ENCODE results near the gene PRRG2. TPM values are rescaled to one million over a fixed set of nuclear protein-coding genes. Genes with fewer than 3 reads are reported as not detected.

The PRRG2 gene
- total RNA-seq, 1 donor from 2014 or later = 10.1 TPM

DNA sequence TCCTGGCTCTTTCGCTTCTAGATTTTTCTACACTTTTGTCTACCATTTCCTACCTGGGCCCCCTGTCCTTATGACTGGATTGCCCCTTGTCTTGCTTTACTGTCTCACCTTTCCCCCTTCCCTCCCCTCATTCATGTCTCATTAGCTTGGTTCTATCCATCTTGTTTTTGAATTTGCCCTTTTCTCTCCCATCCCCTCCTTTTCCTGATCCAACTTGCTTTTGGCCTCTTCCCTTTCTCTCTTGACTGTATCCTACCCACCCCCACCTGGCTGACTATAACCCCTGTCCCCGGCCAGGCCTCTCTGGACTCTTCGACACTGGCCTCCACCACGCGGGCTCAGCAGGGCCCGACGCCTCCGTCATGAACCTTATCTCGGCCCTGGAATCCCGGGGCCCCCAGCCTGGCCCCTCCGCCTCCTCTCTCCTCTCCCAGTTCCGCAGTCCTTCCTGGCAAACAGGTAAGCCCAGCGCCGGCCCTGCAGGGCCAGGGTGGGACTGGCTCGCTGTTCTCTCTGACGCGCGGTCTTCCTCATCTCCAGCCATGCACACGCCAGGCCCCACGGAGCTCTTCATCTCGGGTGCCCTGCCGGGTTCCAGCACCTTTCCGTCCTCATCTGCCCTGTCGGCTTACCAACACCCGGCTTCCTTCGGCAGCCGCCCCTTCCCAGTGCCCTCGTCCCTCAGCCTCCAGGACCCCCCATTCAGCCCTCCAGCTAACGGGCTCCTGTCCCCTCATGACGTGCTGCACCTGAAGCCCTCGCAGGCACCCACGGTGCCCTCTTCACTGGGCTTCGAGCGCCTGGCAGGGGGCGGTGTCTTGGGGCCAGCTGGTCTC, 13.3 kb downstream of the PRRG2 start:
- TF ChIP-seq, protein P1, sequence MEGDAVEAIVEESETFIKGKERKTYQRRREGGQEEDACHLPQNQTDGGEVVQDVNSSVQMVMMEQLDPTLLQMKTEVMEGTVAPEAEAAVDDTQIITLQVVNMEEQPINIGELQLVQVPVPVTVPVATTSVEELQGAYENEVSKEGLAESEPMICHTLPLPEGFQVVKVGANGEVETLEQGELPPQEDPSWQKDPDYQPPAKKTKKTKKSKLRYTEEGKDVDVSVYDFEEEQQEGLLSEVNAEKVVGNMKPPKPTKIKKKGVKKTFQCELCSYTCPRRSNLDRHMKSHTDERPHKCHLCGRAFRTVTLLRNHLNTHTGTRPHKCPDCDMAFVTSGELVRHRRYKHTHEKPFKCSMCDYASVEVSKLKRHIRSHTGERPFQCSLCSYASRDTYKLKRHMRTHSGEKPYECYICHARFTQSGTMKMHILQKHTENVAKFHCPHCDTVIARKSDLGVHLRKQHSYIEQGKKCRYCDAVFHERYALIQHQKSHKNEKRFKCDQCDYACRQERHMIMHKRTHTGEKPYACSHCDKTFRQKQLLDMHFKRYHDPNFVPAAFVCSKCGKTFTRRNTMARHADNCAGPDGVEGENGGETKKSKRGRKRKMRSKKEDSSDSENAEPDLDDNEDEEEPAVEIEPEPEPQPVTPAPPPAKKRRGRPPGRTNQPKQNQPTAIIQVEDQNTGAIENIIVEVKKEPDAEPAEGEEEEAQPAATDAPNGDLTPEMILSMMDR (IDR thresholded peaks at IDR 0.05) = no peak
- H3K9me3 ChIP-seq = no peaks in the 10 kb centered on the region
- peaks cover 51% of the 10 kb centered on the region for H3K36me3 ChIP-seq
- no peak for ATAC-seq
- H3K27me3 ChIP-seq = no peaks in the 10 kb centered on the region
- H3K4me1 ChIP-seq = peaks cover 6% of the 10 kb centered on the region
- H3K4me3 ChIP-seq = no peak overlapping the region
- peak overlapping the region; percentile 73 for H3K27ac ChIP-seq
- intact Hi-C loops (cut with DNase I) = no loop called here
- DNase-seq = peak; percentile 64

DNA sequence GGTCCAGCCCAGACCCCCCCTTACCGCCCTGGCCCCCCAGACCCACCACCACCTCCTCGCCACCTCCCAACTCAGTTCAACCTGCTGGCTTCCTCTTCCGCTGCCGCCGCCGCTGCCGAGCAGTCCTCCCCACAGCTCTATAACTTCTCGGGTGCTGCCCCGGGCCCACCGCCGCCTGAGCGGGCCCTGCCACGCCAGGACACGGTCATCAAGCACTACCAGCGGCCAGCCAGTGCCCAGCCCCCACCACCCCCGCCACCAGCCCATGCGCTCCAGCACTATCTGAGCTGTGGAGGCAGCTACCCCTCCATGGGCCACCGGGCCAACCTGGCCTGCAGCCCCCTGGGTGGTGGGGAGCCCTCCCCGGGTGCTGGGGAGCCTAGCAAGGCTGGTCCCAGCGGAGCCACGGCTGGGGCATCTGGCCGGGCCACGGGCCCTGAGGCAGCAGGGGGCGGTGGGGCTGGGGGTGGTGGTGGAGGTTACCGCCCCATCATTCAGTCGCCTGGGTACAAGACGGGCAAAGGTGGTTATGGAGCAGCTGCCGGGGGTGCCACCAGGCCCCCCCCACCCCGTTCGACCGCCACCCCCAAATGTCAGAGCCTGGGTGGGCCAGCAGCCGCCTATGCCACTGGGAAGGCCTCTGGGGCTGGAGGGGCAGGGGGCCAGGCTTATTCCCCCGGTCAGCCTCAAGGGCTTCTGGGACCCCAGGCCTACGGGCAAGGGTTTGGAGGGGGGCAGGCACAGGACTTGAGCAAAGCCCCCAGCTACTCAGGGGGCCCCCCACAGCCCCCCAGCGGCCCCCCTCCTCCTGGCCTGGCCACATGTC, 14.1 kb downstream of the PRRG2 start:
- Histone ChIP-seq H3K4me1 (peaks cover 6% of the 10 kb centered on the region), H3K27me3 (no peaks in the 10 kb centered on the region), H3K4me3 (no peak overlapping the region), H3K36me3 (peaks cover 60% of the 10 kb centered on the region), H3K27ac (no peak overlapping the region), H3K9me3 (no peaks in the 10 kb centered on the region)
- TF ChIP-seq, protein P1 (IDR thresholded peaks at IDR 0.05) = no peak
- intact Hi-C loops (cut with DNase I) = no loop called here
- ATAC-seq = no peak
- no peak for DNase-seq

- H3K36me3 ChIP-seq = peaks cover 65% of the 10 kb centered on the region
- intact Hi-C loops (cut with DNase I) = no loop called here
- no peak overlapping the region for H3K27ac ChIP-seq
- TF ChIP-seq, protein P1 (IDR thresholded peaks at IDR 0.05) = no peak
- peaks cover 6% of the 10 kb centered on the region for H3K4me1 ChIP-seq
- ATAC-seq (no peak), DNase-seq (no peak)
- H3K4me3 ChIP-seq = no peak overlapping the region
- no peaks in the 10 kb centered on the region for H3K9me3 ChIP-seq
- no peaks in the 10 kb centered on the region for H3K27me3 ChIP-seq
Measured at GRCh38 chr19:49595819-49596404, 14.8 kb downstream of the PRRG2 start.

DNA sequence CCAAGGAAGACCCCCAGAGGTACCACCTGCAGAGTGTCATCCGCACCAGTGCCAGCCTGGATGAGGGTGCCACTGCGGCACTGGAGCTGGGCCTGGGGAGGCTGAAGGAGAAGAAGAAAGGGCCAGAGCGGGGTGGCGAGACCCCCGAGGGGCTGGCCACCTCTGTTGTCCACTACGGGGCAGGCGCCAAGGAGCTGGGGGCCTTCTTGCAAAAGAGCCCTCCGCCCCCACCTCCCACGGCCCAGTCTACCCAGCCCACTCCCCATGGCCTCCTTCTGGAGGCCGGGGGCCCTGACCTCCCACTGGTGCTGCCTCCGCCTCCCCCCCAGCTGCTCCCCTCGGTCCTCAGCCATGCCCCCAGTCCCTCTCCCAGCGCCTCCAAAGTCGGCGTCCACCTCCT, 15.3 kb downstream of the PRRG2 start:
- H3K4me1 ChIP-seq = peaks cover 6% of the 10 kb centered on the region
- DNase-seq (no peak), ATAC-seq (no peak)
- TF ChIP-seq, protein P1 (IDR thresholded peaks at IDR 0.05) = no peak
- peaks cover 69% of the 10 kb centered on the region for H3K36me3 ChIP-seq
- H3K9me3 ChIP-seq = no peaks in the 10 kb centered on the region
- no peaks in the 10 kb centered on the region for H3K27me3 ChIP-seq
- intact Hi-C loops (cut with DNase I) = no loop called here
- H3K4me3 ChIP-seq = no peak overlapping the region
- no peak overlapping the region for H3K27ac ChIP-seq

- H3K4me3 ChIP-seq = no peak overlapping the region
- TF ChIP-seq, protein P1 (IDR thresholded peaks at IDR 0.05) = no peak
- peaks cover 6% of the 10 kb centered on the region for H3K4me1 ChIP-seq
- H3K27ac ChIP-seq = no peak overlapping the region
- intact Hi-C loops (cut with DNase I) = no loop called here
- no peak for ATAC-seq
- no peak for DNase-seq
- H3K36me3 ChIP-seq = peaks cover 75% of the 10 kb centered on the region
- H3K27me3 ChIP-seq = no peaks in the 10 kb centered on the region
- no peaks in the 10 kb centered on the region for H3K9me3 ChIP-seq
Measured at GRCh38 chr19:49596954-49597702, 16.0 kb downstream of the PRRG2 start.
